HEK293 (cell line): ENCODE measurements around the gene CDNF.

Source experiments
- CTCF ChIA-PET: fragments of 350-600 bp; formaldehyde crosslinking; extraction: SDS; loops from one replicate; lab custom pipeline; 2021; ENCODE audit warnings: antibody characterized with exemption; lab: Yijun Ruan, JAX
- POLR2A ChIA-PET: fragments of 300-600 bp; formaldehyde crosslinking; extraction: SDS; loops from one replicate; lab custom pipeline; 2020; ENCODE audit warnings: antibody characterized with exemption, inconsistent platforms; lab: Yijun Ruan, JAX
- H3K27ac ChIP-seq: fragments of 200-500 bp; sonication (Bioruptor generic); 2 replicates; pipeline ENCODE4 v1.5.1; 2014; ENCODE audit warnings: low read depth, low read length, control low read depth, inconsistent platforms; ENCODE audit errors: extremely low read depth
- H3K36me3 ChIP-seq, 2 experiments: fragments of 200-500 bp in 1 of 2; sonication (Bioruptor generic) in 1 of 2; 1 replicate in 1 of 2; 2 replicates in 1 of 2; pipeline ENCODE4 v1.5.1; 2014 to 2017; ENCODE audit warnings: inconsistent platforms in 2 of 2, low read length in 2 of 2; ENCODE audit not compliant: control insufficient read depth in 2 of 2, insufficient read depth in 1 of 2
- H3K4me1 ChIP-seq: fragments of 200-500 bp; sonication (Bioruptor generic); 2 replicates; pipeline ENCODE4 v1.5.1; 2014; ENCODE audit warnings: mild to moderate bottlenecking, low read length, inconsistent platforms; ENCODE audit not compliant: control insufficient read depth, insufficient read depth
- H3K4me3 ChIP-seq: 2 replicates; pipeline ENCODE4 v1.5.1; 2011; ENCODE audit warnings: low read depth, mild to moderate bottlenecking, control low read depth, low read length, moderate library complexity
- H3K9me3 ChIP-seq: fragments of 200-500 bp; sonication (Bioruptor generic); 2 replicates; pipeline ENCODE4 v1.5.1; 2014; ENCODE audit warnings: low read depth, low read length, inconsistent platforms; ENCODE audit not compliant: control insufficient read depth, insufficient read depth
- BCL6B ChIP-seq: fragments of 450-650 bp; formaldehyde crosslinking; IDR thresholded peaks from 2 replicates; pipeline ENCODE4 v1.5.1; 2017; ENCODE audit warnings: missing biosample characterization, missing genetic modification characterization
- ELK4 ChIP-seq: IDR thresholded peaks from 2 replicates; pipeline ENCODE4 v1.6.1; 2011; ENCODE audit warnings: mild to moderate bottlenecking, low read depth, low read length, borderline replicate concordance
- KLF7 ChIP-seq: fragments of 450-650 bp; formaldehyde crosslinking; IDR thresholded peaks from 2 replicates; pipeline ENCODE4 v1.5.1; 2016; ENCODE audit warnings: missing biosample characterization, missing genetic modification characterization, borderline replicate concordance
- KLF8 ChIP-seq: fragments of 450-650 bp; formaldehyde crosslinking; IDR thresholded peaks from 2 replicates; pipeline ENCODE4 v1.5.1; 2016; ENCODE audit warnings: missing biosample characterization, missing genetic modification characterization
- REPIN1 ChIP-seq: fragments of 450-650 bp; formaldehyde crosslinking; IDR thresholded peaks from 2 replicates; pipeline ENCODE4 v1.5.1; 2017; ENCODE audit warnings: missing biosample characterization, missing genetic modification characterization, low read depth
- SCRT1 ChIP-seq: fragments of 450-650 bp; formaldehyde crosslinking; IDR thresholded peaks from 2 replicates; pipeline ENCODE4 v1.5.1; 2016; ENCODE audit warnings: missing biosample characterization, missing genetic modification characterization, borderline replicate concordance
- ZBTB44 ChIP-seq: fragments of 450-650 bp; IDR thresholded peaks from 2 replicates; pipeline ENCODE4 v1.5.1; 2018; ENCODE audit warnings: missing biosample characterization, mild to moderate bottlenecking, missing genetic modification characterization
- ZBTB49 ChIP-seq: fragments of 450-650 bp; formaldehyde crosslinking; IDR thresholded peaks from 2 replicates; pipeline ENCODE4 v1.5.1; 2016; ENCODE audit warnings: missing biosample characterization, missing genetic modification characterization, low read depth
- ZNF354C ChIP-seq: fragments of 450-650 bp; formaldehyde crosslinking; IDR thresholded peaks from 2 replicates; pipeline ENCODE4 v1.5.1; 2016; ENCODE audit warnings: missing biosample characterization, missing genetic modification characterization, low read depth, borderline replicate concordance
- ZNF404 ChIP-seq: fragments of 450-650 bp; formaldehyde crosslinking; IDR thresholded peaks from 2 replicates; pipeline ENCODE4 v1.5.1; 2017; ENCODE audit warnings: missing biosample characterization, missing genetic modification characterization
- ZNF658 ChIP-seq: fragments of 450-650 bp; formaldehyde crosslinking; IDR thresholded peaks from 2 replicates; pipeline ENCODE4; 2016; ENCODE audit warnings: missing biosample characterization, missing genetic modification characterization
- ZSCAN18 ChIP-seq: fragments of 450-650 bp; formaldehyde crosslinking; IDR thresholded peaks from 2 replicates; pipeline ENCODE4 v1.5.1; 2016; ENCODE audit warnings: missing biosample characterization, missing genetic modification characterization
- TF ChIP-seq, protein P1 (sequence below): fragments of 450-650 bp; formaldehyde crosslinking; IDR thresholded peaks from 2 replicates; pipeline ENCODE4 v1.5.0; 2017; ENCODE audit warnings: missing biosample characterization, missing genetic modification characterization, borderline replicate concordance
- TF ChIP-seq, protein P2 (sequence below): fragments of 450-650 bp; formaldehyde crosslinking; IDR thresholded peaks from 2 replicates; pipeline ENCODE4 v1.5.1; 2016; ENCODE audit warnings: missing biosample characterization, missing genetic modification characterization, borderline replicate concordance

Gene CDNF

GRCh38 chr10:14798636-14799035 lies 39.2 kb downstream of the CDNF start (continued):
- TF ChIP-seq SCRT1 (tag by site-specific recombination): no peak
- TF ChIP-seq ZSCAN18 (tag by site-specific recombination): no peak
- TF ChIP-seq ZNF404: no peak
- no peak for TF ChIP-seq ZNF658 (tag by site-specific recombination)

GRCh38 chr10:14787938-14788337 lies 49.9 kb downstream of the CDNF start:
- CTCF ChIA-PET: interaction anchor here (0.6 kb wide), 2 partner anchors 239 to 585 kb away, joined by 3 read pairs; no protein-coding TSS in a partner anchor
- TF ChIP-seq ZNF354C (tag by site-specific recombination) (no peak), KLF8 (tag by site-specific recombination) (no peak)
- H3K36me3 ChIP-seq: no peaks in the 10 kb centered on the region
- no peak overlapping the region for H3K4me3 ChIP-seq
- H3K4me1 ChIP-seq: no peaks in the 10 kb centered on the region
- no peaks in the 10 kb centered on the region; the same call in 1 of the 2 replicates for H3K9me3 ChIP-seq
- no peak overlapping the region for H3K27ac ChIP-seq
- POLR2A ChIA-PET: no interaction called here

- Histone ChIP-seq H3K4me3 (no peak overlapping the region), H3K27ac (no peak overlapping the region), H3K9me3 (no peaks in the 10 kb centered on the region; the same call in 1 of the 2 replicates), H3K4me1 (no peaks in the 10 kb centered on the region), H3K36me3 (no peaks in the 10 kb centered on the region)
- CTCF ChIA-PET: no interaction called here
- POLR2A ChIA-PET: no interaction called here
- no peak for TF ChIP-seq ZBTB44 (tag by site-specific recombination)
- TF ChIP-seq ZBTB49 (tag by site-specific recombination): no peak
- TF ChIP-seq, protein P1, sequence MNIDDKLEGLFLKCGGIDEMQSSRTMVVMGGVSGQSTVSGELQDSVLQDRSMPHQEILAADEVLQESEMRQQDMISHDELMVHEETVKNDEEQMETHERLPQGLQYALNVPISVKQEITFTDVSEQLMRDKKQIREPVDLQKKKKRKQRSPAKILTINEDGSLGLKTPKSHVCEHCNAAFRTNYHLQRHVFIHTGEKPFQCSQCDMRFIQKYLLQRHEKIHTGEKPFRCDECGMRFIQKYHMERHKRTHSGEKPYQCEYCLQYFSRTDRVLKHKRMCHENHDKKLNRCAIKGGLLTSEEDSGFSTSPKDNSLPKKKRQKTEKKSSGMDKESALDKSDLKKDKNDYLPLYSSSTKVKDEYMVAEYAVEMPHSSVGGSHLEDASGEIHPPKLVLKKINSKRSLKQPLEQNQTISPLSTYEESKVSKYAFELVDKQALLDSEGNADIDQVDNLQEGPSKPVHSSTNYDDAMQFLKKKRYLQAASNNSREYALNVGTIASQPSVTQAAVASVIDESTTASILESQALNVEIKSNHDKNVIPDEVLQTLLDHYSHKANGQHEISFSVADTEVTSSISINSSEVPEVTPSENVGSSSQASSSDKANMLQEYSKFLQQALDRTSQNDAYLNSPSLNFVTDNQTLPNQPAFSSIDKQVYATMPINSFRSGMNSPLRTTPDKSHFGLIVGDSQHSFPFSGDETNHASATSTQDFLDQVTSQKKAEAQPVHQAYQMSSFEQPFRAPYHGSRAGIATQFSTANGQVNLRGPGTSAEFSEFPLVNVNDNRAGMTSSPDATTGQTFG (tag by site-specific recombination): no peak
- no peak for TF ChIP-seq ELK4
- TF ChIP-seq BCL6B: no peak
- TF ChIP-seq, protein P2, sequence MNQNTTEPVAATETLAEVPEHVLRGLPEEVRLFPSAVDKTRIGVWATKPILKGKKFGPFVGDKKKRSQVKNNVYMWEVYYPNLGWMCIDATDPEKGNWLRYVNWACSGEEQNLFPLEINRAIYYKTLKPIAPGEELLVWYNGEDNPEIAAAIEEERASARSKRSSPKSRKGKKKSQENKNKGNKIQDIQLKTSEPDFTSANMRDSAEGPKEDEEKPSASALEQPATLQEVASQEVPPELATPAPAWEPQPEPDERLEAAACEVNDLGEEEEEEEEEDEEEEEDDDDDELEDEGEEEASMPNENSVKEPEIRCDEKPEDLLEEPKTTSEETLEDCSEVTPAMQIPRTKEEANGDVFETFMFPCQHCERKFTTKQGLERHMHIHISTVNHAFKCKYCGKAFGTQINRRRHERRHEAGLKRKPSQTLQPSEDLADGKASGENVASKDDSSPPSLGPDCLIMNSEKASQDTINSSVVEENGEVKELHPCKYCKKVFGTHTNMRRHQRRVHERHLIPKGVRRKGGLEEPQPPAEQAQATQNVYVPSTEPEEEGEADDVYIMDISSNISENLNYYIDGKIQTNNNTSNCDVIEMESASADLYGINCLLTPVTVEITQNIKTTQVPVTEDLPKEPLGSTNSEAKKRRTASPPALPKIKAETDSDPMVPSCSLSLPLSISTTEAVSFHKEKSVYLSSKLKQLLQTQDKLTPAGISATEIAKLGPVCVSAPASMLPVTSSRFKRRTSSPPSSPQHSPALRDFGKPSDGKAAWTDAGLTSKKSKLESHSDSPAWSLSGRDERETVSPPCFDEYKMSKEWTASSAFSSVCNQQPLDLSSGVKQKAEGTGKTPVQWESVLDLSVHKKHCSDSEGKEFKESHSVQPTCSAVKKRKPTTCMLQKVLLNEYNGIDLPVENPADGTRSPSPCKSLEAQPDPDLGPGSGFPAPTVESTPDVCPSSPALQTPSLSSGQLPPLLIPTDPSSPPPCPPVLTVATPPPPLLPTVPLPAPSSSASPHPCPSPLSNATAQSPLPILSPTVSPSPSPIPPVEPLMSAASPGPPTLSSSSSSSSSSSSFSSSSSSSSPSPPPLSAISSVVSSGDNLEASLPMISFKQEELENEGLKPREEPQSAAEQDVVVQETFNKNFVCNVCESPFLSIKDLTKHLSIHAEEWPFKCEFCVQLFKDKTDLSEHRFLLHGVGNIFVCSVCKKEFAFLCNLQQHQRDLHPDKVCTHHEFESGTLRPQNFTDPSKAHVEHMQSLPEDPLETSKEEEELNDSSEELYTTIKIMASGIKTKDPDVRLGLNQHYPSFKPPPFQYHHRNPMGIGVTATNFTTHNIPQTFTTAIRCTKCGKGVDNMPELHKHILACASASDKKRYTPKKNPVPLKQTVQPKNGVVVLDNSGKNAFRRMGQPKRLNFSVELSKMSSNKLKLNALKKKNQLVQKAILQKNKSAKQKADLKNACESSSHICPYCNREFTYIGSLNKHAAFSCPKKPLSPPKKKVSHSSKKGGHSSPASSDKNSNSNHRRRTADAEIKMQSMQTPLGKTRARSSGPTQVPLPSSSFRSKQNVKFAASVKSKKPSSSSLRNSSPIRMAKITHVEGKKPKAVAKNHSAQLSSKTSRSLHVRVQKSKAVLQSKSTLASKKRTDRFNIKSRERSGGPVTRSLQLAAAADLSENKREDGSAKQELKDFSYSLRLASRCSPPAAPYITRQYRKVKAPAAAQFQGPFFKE (tag by site-specific recombination): no peak
- TF ChIP-seq REPIN1 (tag by site-specific recombination): no peak
- no peak for TF ChIP-seq KLF7
Measured at GRCh38 chr10:14784459-14785055, 53.3 kb downstream of the CDNF start.
